NOMO-1 (cell line): ENCODE results near the gene ABCA13.

ENCODE experiments used
- DNase-seq, 2 experiments: peaks; one replicate each; lab custom pipeline; 2025; ENCODE audit not compliant: unreplicated experiment in 2 of 2; lab: John Stamatoyannopoulos, UW

Gene ABCA13

GRCh38 chr7:48497521-48497920, 326.3 kb downstream of the ABCA13 start:
- DNase-seq, result no peak

- no peak for DNase-seq
Measured at GRCh38 chr7:48502021-48502420, 330.8 kb downstream of the ABCA13 start.

GRCh38 chr7:48505051-48505450, 333.8 kb downstream of the ABCA13 start:
- no peak for DNase-seq

GRCh38 chr7:48505466-48505865, 334.2 kb downstream of the ABCA13 start:
- no peak for DNase-seq

- no peak for DNase-seq
Measured at GRCh38 chr7:48506569-48506968, 335.3 kb downstream of the ABCA13 start.

- no peak for DNase-seq
Measured at GRCh38 chr7:48511080-48511479, 339.8 kb downstream of the ABCA13 start.

- DNase-seq, result no peak
Measured at GRCh38 chr7:48512892-48513291, 341.6 kb downstream of the ABCA13 start.

- DNase-seq, result peak in 1 of 2 experiments; percentile 11
Measured at GRCh38 chr7:48515171-48515570, 343.9 kb downstream of the ABCA13 start.

GRCh38 chr7:48518092-48518491, 346.8 kb downstream of the ABCA13 start:
- no peak for DNase-seq

- no peak for DNase-seq
Measured at GRCh38 chr7:48522692-48523091, 351.4 kb downstream of the ABCA13 start.

- no peak for DNase-seq
Measured at GRCh38 chr7:48525736-48526732, 354.8 kb downstream of the ABCA13 start.

- DNase-seq, result peak; percentile 9 to 18
Measured at GRCh38 chr7:48528646-48529045, 357.4 kb downstream of the ABCA13 start.

- no peak for DNase-seq
Measured at GRCh38 chr7:48537561-48537960, 366.3 kb downstream of the ABCA13 start.

GRCh38 chr7:48540746-48541145, 369.5 kb downstream of the ABCA13 start:
- DNase-seq, result no peak

GRCh38 chr7:48548667-48549066, 377.4 kb downstream of the ABCA13 start:
- no peak for DNase-seq

GRCh38 chr7:48551652-48552051, 380.4 kb downstream of the ABCA13 start:
- no peak for DNase-seq

GRCh38 chr7:48563334-48563733, 392.1 kb downstream of the ABCA13 start:
- DNase-seq, result peak; percentile 43 to 52

GRCh38 chr7:48575516-48575915, 404.3 kb downstream of the ABCA13 start:
- DNase-seq, result no peak

GRCh38 chr7:48587475-48587874, 416.2 kb downstream of the ABCA13 start:
- no peak for DNase-seq

GRCh38 chr7:48594349-48594748, 423.1 kb downstream of the ABCA13 start:
- no peak for DNase-seq

GRCh38 chr7:48595756-48596155, 424.5 kb downstream of the ABCA13 start:
- no peak for DNase-seq

- no peak for DNase-seq
Measured at GRCh38 chr7:48610705-48611104, 439.4 kb downstream of the ABCA13 start.
